Measurements from ENCODE around the gene ZBTB39. TPM values are rescaled to one million over a fixed set of nuclear protein-coding genes. Genes with fewer than 3 reads are reported as not detected.
"Not testable (repeated sequence)": the region's sequence is repeated elsewhere in the genome, so short reads cannot be mapped to it uniquely, and the experiment has no call there.

ZBTB39 gene
- polyA plus RNA-seq, 1 of the 3 experiments (the other 2 are of a cell fraction) = 3.7 TPM

DNA sequence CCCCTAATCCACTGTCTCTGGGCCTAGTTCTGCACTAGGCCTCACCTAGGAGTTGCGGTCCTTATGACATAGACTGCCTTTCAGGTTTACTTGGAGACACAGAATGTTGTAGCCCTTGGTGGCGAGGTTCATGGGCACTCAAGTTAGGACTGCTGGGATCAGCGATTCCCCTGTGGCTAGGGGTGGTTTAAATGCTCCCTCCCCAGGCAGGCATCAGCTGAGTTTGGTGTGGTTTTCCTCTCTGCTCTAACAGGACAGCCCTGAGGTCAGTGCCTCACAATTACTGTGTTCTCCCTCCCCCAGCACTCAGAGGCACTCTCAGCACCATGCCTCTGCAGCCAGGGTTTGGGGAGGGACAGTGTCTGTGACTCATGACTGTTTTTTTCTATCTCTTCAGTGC lies 26.7 kb downstream of the ZBTB39 start:
- Histone ChIP-seq H3K4me2 (no peak overlapping the region), H3K4me1 (ENCODE audit: control insufficient read depth in 1 of 2, insufficient read depth in 2 of 2, low read depth in 1 of 2, low read length in 1 of 2) (no peaks in the 10 kb centered on the region), H3K9me2 (no peaks in the 10 kb centered on the region), H2AFZ (ENCODE audit: low read depth) (no peak overlapping the region), H3K4me3 (ENCODE audit: low read depth in 2 of 2, low read length in 1 of 2) (no peak overlapping the region), H3F3A (replicated peaks; ENCODE audit: insufficient read depth) (no peaks in the 10 kb centered on the region), H3K9me3 (no peaks in the 10 kb centered on the region), H3K27ac (ENCODE audit: low read depth in 2 of 2, low read length in 1 of 2) (no peak overlapping the region), H3K36me3 (replicated peaks in 1 of 2; ENCODE audit: control insufficient read depth in 1 of 2, insufficient read depth in 2 of 2, low read length in 1 of 2) (no peaks in the 10 kb centered on the region), H4K20me1 (ENCODE audit: insufficient read depth) (no peaks in the 10 kb centered on the region), H3K79me2 (ENCODE audit: insufficient read depth) (no peaks in the 10 kb centered on the region), H3K27me3 (ENCODE audit: insufficient read depth) (no peaks in the 10 kb centered on the region), H3K9ac (no peak overlapping the region)
- ChIA-PET CTCF (interaction anchor here (0.8 to 1.2 kb wide), 3 partner anchors 8 to 217 kb away, joined by 3 to 5 read pairs (median 3); no protein-coding TSS in a partner anchor), POLR2A (no interaction called here)
- no peak for DNase-seq
- WGBS (ENCODE audit: low lambda C conversion rate) = 73% methylated on average over 3 of the region's 3 CpGs
- TF ChIP-seq RFX5 (IDR thresholded peaks at IDR 0.05; ENCODE audit: low read length) = no peak
- TF ChIP-seq RAD21 (IDR thresholded peaks at IDR 0.05; ENCODE audit: low read length) = no peak
- no peak for TF ChIP-seq POLR2AphosphoS5 (IDR thresholded peaks at IDR 0.05; ENCODE audit: low read depth, low read length)
- no peak for TF ChIP-seq EP300 (IDR thresholded peaks at IDR 0.05; ENCODE audit: borderline replicate concordance in 1 of 2, low read depth in 1 of 2, low read length in 1 of 2)

DNA sequence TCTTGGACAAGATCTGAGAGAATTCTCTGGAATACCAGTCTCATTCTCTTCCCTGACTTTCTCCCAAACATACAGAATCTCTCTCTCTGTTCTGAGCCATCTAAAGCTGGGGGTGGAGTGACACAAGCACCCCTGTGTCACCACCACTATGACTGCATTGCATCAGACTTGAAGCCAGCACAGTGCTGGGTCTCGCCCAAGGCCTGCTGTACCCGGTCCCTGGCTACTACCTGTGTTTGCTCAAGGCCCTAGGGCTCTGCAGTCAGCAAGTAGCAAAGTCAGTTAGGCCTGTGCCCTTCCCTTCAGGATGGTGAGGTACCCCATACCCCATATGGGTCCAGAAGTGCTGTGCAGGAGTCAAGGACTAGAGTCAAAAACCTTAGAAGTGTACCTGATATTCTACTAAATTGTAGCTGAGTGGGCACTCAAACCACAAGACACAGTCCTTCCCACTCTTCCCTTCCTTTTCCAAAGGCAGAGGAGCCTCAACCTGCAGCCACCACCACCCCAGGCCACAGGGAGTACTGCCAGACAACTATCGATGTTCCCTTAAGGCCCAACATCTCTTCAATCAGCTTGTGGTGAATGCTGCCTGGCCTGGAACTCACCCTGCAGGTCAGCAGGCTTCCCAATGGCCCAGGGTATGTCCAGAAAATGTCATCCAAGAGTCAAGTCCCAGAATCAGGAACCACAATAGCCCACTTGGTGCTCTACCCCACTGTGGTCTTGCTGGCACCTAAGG lies 27.8 kb downstream of the ZBTB39 start:
- Histone ChIP-seq H3K4me2 (no peak overlapping the region), H3F3A (replicated peaks; ENCODE audit: insufficient read depth) (no peaks in the 10 kb centered on the region), H3K79me2 (ENCODE audit: insufficient read depth) (no peaks in the 10 kb centered on the region), H4K20me1 (ENCODE audit: insufficient read depth) (no peaks in the 10 kb centered on the region), H3K9me3 (no peaks in the 10 kb centered on the region), H3K4me1 (ENCODE audit: control insufficient read depth in 1 of 2, insufficient read depth in 2 of 2, low read depth in 1 of 2, low read length in 1 of 2) (no peaks in the 10 kb centered on the region), H3K9ac (no peak overlapping the region), H3K4me3 (ENCODE audit: low read depth in 2 of 2, low read length in 1 of 2) (no peak overlapping the region), H3K27me3 (ENCODE audit: insufficient read depth) (no peaks in the 10 kb centered on the region), H3K9me2 (no peaks in the 10 kb centered on the region), H3K27ac (ENCODE audit: low read depth in 2 of 2, low read length in 1 of 2) (no peak overlapping the region), H2AFZ (ENCODE audit: low read depth) (no peak overlapping the region), H3K36me3 (replicated peaks in 1 of 2; ENCODE audit: control insufficient read depth in 1 of 2, insufficient read depth in 2 of 2, low read length in 1 of 2) (no peaks in the 10 kb centered on the region)
- ChIA-PET POLR2A (no interaction called here), CTCF (interaction anchor here (0.8 to 1.2 kb wide), 3 partner anchors 9 to 216 kb away, joined by 3 to 5 read pairs (median 3); no protein-coding TSS in a partner anchor)
- WGBS (ENCODE audit: low lambda C conversion rate) = 61% methylated on average over 3 of the region's 3 CpGs
- no peak for DNase-seq
- TF ChIP-seq, protein P1, sequence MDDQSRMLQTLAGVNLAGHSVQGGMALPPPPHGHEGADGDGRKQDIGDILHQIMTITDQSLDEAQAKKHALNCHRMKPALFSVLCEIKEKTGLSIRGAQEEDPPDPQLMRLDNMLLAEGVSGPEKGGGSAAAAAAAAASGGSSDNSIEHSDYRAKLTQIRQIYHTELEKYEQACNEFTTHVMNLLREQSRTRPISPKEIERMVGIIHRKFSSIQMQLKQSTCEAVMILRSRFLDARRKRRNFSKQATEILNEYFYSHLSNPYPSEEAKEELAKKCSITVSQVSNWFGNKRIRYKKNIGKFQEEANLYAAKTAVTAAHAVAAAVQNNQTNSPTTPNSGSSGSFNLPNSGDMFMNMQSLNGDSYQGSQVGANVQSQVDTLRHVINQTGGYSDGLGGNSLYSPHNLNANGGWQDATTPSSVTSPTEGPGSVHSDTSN (IDR thresholded peaks at IDR 0.05) = no peak
- TF ChIP-seq GABPA (IDR thresholded peaks at IDR 0.05; ENCODE audit: low read depth) (no peak), GATA2 (CRISPR knock-in tag; IDR thresholded peaks at IDR 0.05) (no peak), NRF1 (IDR thresholded peaks at IDR 0.05; ENCODE audit: low read depth, low read length) (no peak), ELF1 (IDR thresholded peaks at IDR 0.05) (no peak), RFX5 (IDR thresholded peaks at IDR 0.05; ENCODE audit: low read length) (no peak), FOXJ3 (CRISPR knock-in tag; IDR thresholded peaks at IDR 0.05) (no peak)
- TF ChIP-seq, protein P2, sequence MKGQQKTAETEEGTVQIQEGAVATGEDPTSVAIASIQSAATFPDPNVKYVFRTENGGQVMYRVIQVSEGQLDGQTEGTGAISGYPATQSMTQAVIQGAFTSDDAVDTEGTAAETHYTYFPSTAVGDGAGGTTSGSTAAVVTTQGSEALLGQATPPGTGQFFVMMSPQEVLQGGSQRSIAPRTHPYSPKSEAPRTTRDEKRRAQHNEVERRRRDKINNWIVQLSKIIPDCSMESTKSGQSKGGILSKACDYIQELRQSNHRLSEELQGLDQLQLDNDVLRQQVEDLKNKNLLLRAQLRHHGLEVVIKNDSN (IDR thresholded peaks at IDR 0.05; ENCODE audit: borderline replicate concordance, low read depth) = no peak

DNA sequence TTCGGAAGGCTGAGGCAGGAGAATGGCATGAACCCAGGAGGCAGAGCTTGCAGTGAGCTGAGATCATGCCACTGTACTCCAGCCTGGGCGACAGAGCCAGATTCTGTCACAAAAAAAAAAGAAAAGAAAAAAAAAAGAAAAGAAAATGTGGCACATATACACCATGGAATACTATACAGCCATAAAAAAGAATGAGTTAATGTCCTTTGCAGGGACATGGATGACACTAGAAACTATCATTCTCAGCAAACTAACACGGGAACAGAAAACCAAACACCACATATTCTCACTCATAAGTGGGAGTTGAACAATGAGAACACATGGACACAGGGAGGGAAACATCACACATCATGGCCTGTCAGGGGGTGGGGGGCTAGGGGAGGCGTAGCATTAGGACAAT lies 29.0 kb downstream of the ZBTB39 start:
- POLR2A ChIA-PET; H3K4me3 ChIP-seq (ENCODE audit: low read depth in 2 of 2, low read length in 1 of 2); H3K27me3 ChIP-seq (ENCODE audit: insufficient read depth); H3K36me3 ChIP-seq (replicated peaks in 1 of 2; ENCODE audit: control insufficient read depth in 1 of 2, insufficient read depth in 2 of 2, low read length in 1 of 2); DNase-seq; H3F3A ChIP-seq (replicated peaks; ENCODE audit: insufficient read depth); H3K9ac ChIP-seq; H3K4me2 ChIP-seq; H3K79me2 ChIP-seq (ENCODE audit: insufficient read depth); H4K20me1 ChIP-seq (ENCODE audit: insufficient read depth); CTCF ChIA-PET; H3K9me2 ChIP-seq; H3K27ac ChIP-seq (ENCODE audit: low read depth in 2 of 2, low read length in 1 of 2); H2AFZ ChIP-seq (ENCODE audit: low read depth); H3K4me1 ChIP-seq (ENCODE audit: control insufficient read depth in 1 of 2, insufficient read depth in 2 of 2, low read depth in 1 of 2, low read length in 1 of 2); H3K9me3 ChIP-seq: not testable (repeated sequence)
- WGBS (ENCODE audit: low lambda C conversion rate) = 19% methylated on average over 4 of the region's 4 CpGs

DNA sequence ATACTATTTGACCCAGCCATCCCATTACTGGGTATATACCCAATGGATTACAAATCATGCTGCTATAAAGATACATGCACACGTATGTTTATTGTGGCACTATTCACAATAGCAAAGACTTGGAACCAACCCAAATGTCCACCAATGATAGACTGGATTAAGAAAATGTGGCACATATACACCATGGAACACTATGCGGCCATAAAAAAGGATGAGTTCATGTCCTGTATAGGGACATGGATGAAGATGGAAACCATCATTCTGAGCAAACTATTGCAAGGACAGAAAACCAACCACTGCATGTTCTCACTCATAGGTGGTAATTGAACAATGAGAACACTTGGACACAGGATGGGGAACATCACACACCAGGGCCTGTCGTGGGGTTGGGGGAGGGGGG lies 32.1 kb downstream of the ZBTB39 start:
- H3K36me3 ChIP-seq (replicated peaks in 1 of 2; ENCODE audit: control insufficient read depth in 1 of 2, insufficient read depth in 2 of 2, low read length in 1 of 2); H3K27ac ChIP-seq (ENCODE audit: low read depth in 2 of 2, low read length in 1 of 2); H3K79me2 ChIP-seq (ENCODE audit: insufficient read depth); H3K4me3 ChIP-seq (ENCODE audit: low read depth in 2 of 2, low read length in 1 of 2); H3K9me2 ChIP-seq; H2AFZ ChIP-seq (ENCODE audit: low read depth); POLR2A ChIA-PET; H3K4me1 ChIP-seq (ENCODE audit: control insufficient read depth in 1 of 2, insufficient read depth in 2 of 2, low read depth in 1 of 2, low read length in 1 of 2); H3K9ac ChIP-seq; H3F3A ChIP-seq (replicated peaks; ENCODE audit: insufficient read depth); H4K20me1 ChIP-seq (ENCODE audit: insufficient read depth); CTCF ChIA-PET; DNase-seq; H3K4me2 ChIP-seq; H3K9me3 ChIP-seq; H3K27me3 ChIP-seq (ENCODE audit: insufficient read depth): not testable (repeated sequence)
- 27% methylated on average over 3 of the region's 3 CpGs for WGBS (ENCODE audit: low lambda C conversion rate)

Data from SK-N-SH (cell line).